K562 (cell line): Measurements from ENCODE around the gene TBC1D9. TPM values are rescaled to one million over a fixed set of nuclear protein-coding genes. Genes with fewer than 3 reads are reported as not detected.

ENCODE experiments used
- ATAC-seq: fragments of 200-7000 bp; cut with Tn5 transposase; 3 replicates; pipeline ENCODE4 v1.9.1; 2020; ENCODE audit warnings: moderate library complexity
- BruUV-seq: library from RNA; stranded (reverse); fragments of 400-500 nt; replicated peaks from 2 replicates; lab custom pipeline; 2021; lab: Mats Ljungman, UMichigan
- CTCF ChIA-PET: fragments of 300-600 bp; formaldehyde crosslinking; extraction: SDS; loops from one replicate; lab custom pipeline; 2021; ENCODE audit warnings: low intra/inter-chr PET ratio; lab: Yijun Ruan, JAX
- POLR2A ChIA-PET: fragments of 300-600, 350-650 bp; sonication (Branson Sonifier 250); formaldehyde crosslinking; extraction: SDS; loops from one replicate; lab custom pipeline; 2021; ENCODE audit warnings: antibody characterized with exemption, inconsistent platforms; lab: Yijun Ruan, JAX
- DNase-seq, 4 experiments: peaks; one replicate each; pipeline versions ENCODE4 v3.0.0 to v3.0.0-alpha.2; 2011 to 2018; ENCODE audit warnings: low spot score in 3 of 4, mixed read lengths in 3 of 4; ENCODE audit errors: extremely low read depth in 1 of 4
- FAIRE-seq: peaks from 2 replicates; lab custom pipeline; 2011; peaks lifted over from hg19 to GRCh38; lab: Jason Lieb, UNC
- H2AFZ ChIP-seq: 2 replicates; pipeline ENCODE4 v1.6.0; 2011; ENCODE audit warnings: low read depth, low read length, control low read depth, inconsistent platforms
- H3K27ac ChIP-seq: fragments of 200-600 bp; 3 replicates; pipeline ENCODE4 v1.8.0; 2011; ENCODE audit warnings: low read depth, mild to moderate bottlenecking, control low read depth, inconsistent platforms, low read length, moderate library complexity, mixed read lengths; ENCODE audit errors: extremely low read depth
- H3K27me3 ChIP-seq, 2 experiments: fragments of 300-600 bp in 1 of 2; 2 replicates in 1 of 2; 3 replicates in 1 of 2; pipeline versions ENCODE4 v1.6.0 to v1.8.0; 2011; ENCODE audit warnings: inconsistent platforms in 2 of 2, low read length in 2 of 2, mild to moderate bottlenecking in 1 of 2, mixed read lengths in 1 of 2, moderate library complexity in 1 of 2; ENCODE audit not compliant: control insufficient read depth in 2 of 2, insufficient read depth in 2 of 2
- H3K36me3 ChIP-seq: fragments of 300-600 bp; 3 replicates; pipeline ENCODE4 v1.8.0; 2011; ENCODE audit warnings: mild to moderate bottlenecking, low read length, inconsistent platforms; ENCODE audit not compliant: control insufficient read depth, insufficient read depth
- H3K4me1 ChIP-seq, 2 experiments: fragments of 200-600 bp in 1 of 2; replicated peaks in 1 of 2; 2 replicates in 1 of 2; 3 replicates in 1 of 2; pipeline versions ENCODE4 v1.5.1 to v1.8.0; 2011; ENCODE audit warnings: inconsistent platforms in 2 of 2, low read length in 2 of 2, mild to moderate bottlenecking in 1 of 2, mixed read lengths in 1 of 2, moderate library complexity in 1 of 2; ENCODE audit not compliant: control insufficient read depth in 2 of 2, insufficient read depth in 2 of 2
- H3K4me2 ChIP-seq: 2 replicates; pipeline ENCODE4 v1.6.1; 2011; ENCODE audit warnings: low read length, control low read depth, inconsistent platforms, mixed read lengths; ENCODE audit not compliant: insufficient read depth
- H3K4me3 ChIP-seq: fragments of 200-600 bp; sonication (generic), shearing (Covaris generic); 2 replicates; pipeline ENCODE4 v1.5.1; 2016; ENCODE audit warnings: control low read depth, inconsistent platforms
- H3K79me2 ChIP-seq: fragments of 200-600 bp; 3 replicates; pipeline ENCODE4 v1.8.0; 2011; ENCODE audit warnings: low read length, inconsistent platforms; ENCODE audit not compliant: control insufficient read depth, insufficient read depth
- H3K9ac ChIP-seq, 2 experiments: 2 replicates each; pipeline versions ENCODE4 v1.6.0 to v1.6.1; 2011; ENCODE audit warnings: low read depth in 2 of 2, low read length in 2 of 2, control low read depth in 1 of 2, inconsistent platforms in 1 of 2, mild to moderate bottlenecking in 1 of 2, mixed read lengths in 1 of 2; ENCODE audit not compliant: insufficient read depth in 1 of 2
- H3K9me1 ChIP-seq: one replicate; pipeline ENCODE4 v1.6.0; 2011; ENCODE audit warnings: inconsistent platforms, mild to moderate bottlenecking, low read length, moderate library complexity; ENCODE audit not compliant: control insufficient read depth, insufficient read depth
- H3K9me3 ChIP-seq: replicated peaks from 2 replicates; pipeline ENCODE4 v1.5.1; 2011; ENCODE audit warnings: low read depth, low read length, inconsistent platforms; ENCODE audit not compliant: control insufficient read depth, insufficient read depth
- H4K20me1 ChIP-seq: replicated peaks from 2 replicates; pipeline ENCODE4 v1.6.1; 2011; ENCODE audit warnings: low read length, inconsistent platforms, mixed read lengths; ENCODE audit not compliant: control insufficient read depth, insufficient read depth
- CBFB ChIP-seq: sonication (generic); formaldehyde crosslinking; IDR thresholded peaks from 2 replicates; pipeline ENCODE4 v1.4.0; 2020; ENCODE audit warnings: mild to moderate bottlenecking, missing genetic modification reagents
- JUND ChIP-seq, 2 experiments: IDR thresholded peaks; 2 replicates in 1 of 2; 3 replicates in 1 of 2; pipeline ENCODE4 v1.6.1; 2011; ENCODE audit warnings: borderline replicate concordance in 2 of 2, low read depth in 2 of 2, low read length in 2 of 2, improper control_type of control experiment in 1 of 2, missing biosample characterization in 1 of 2, missing genetic modification characterization in 1 of 2, missing genetic modification reagents in 1 of 2
- ZNF24 ChIP-seq: fragments of 450-650 bp; IDR thresholded peaks from 2 replicates; pipeline ENCODE4 v1.6.1; 2016
- WGBS: fragments of 100-300 bp; shearing (Covaris generic); methylation state at CpG from one replicate; pipeline ENCODE4 v1.1.6; 2016; ENCODE audit warnings: low coverage, mixed read lengths; ENCODE audit not compliant: insufficient coverage; ENCODE audit errors: missing lambda C conversion rate; 5-methylcytosine and 5-hydroxymethylcytosine counted together
- in situ Hi-C: fragments of 300-500 bp; cut with MboI; formaldehyde crosslinking; loops from 4 replicates; pipeline ENCODE4 v1.15.0; 2018; ENCODE audit warnings: inconsistent platforms, mixed read lengths
- intact Hi-C: fragments of 100-400 bp; cut with micrococcal nuclease; formaldehyde crosslinking; loops from 2 replicates; pipeline ENCODE4 v1.14.2; 2022
- polyA plus RNA-seq, 8 experiments: library from polyadenylated mRNA; depleted of rRNA in 4 of 8; stranded (reverse) in 5 of 8; unstranded in 3 of 8; fragments of >200 nt; fragmentation: Nextera tagmentation in 2 of 8; fragmentation: Illumina TruSeq in 1 of 8; extraction: Ambion mirVana in 2 of 8; extraction: Trizol in 1 of 8; gene quantifications; 2 replicates each; pipeline versions ENCODE4 v1.2.1 to v1.2.3, GENCODE V29; 2011 to 2014; ENCODE audit warnings: inconsistent platforms in 1 of 8, missing spikeins in 1 of 8
- total RNA-seq, 7 experiments: library from RNA; depleted of rRNA in 6 of 7; stranded (reverse); fragments of >200 nt in 6 of 7; fragmentation: Illumina TruSeq in 2 of 7; extraction: Trizol in 2 of 7; gene quantifications; 2 replicates each; pipeline versions ENCODE4 v1.2.1 to v1.2.3, GENCODE V29; 2011 to 2021; ENCODE audit warnings: low replicate concordance in 1 of 7
- TF ChIP-seq, protein P1 (sequence below): fragments of 200-400 bp; formaldehyde crosslinking; IDR thresholded peaks from 2 replicates; pipeline ENCODE4 v1.6.1; 2017; ENCODE audit warnings: mild to moderate bottlenecking, low read depth, low read length, moderate library complexity
- TF ChIP-seq, protein P2 (sequence below): sonication (generic); formaldehyde crosslinking; IDR thresholded peaks from 2 replicates; pipeline ENCODE4 v1.9.0; 2022; ENCODE audit warnings: mild to moderate bottlenecking, missing genetic modification reagents

TBC1D9 gene
- total and polyA plus RNA-seq, 9 of the 15 experiments (the other 6 are each of a cell fraction or from before 2014, with no cell fraction given), result 0.13 TPM; not detected in 8

DNA sequence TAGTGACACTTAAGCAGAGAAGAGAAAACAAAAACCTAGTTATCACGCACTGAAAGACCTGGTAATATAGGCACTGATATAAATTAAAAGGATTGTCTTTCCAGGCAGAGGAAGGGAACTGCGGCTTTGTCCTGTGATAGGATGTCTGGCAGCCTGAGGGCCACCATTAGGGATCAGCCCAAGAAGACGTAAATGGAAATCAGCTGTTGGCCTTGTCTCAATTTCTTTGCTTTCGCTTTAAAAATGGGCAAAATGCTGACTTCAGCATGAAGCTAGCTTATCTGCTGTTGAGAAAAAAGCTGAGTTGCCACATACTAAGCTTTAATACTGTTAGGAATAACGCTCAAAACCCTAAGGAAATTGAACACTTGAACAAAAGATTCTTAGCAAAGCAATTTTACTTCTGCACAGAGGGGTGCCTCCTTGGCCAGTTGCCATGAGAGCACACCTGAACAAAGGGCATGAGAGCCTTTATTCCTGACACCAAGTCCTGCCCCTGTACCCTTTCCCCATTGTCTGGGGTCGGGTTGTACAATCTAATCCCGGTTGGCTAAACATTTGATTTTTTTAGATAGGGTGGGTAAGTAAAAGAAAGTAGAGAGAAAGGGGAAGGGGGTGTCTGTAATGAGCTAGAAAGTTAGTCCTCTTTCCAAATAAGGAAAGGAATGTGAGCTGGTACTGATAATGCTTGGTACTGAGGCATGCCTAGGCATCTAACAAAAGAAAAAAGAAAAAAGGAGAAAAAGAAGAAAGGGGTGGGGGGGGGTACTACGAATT is 102.3 kb downstream of the TBC1D9 start (continued):
- TF ChIP-seq, protein P1, sequence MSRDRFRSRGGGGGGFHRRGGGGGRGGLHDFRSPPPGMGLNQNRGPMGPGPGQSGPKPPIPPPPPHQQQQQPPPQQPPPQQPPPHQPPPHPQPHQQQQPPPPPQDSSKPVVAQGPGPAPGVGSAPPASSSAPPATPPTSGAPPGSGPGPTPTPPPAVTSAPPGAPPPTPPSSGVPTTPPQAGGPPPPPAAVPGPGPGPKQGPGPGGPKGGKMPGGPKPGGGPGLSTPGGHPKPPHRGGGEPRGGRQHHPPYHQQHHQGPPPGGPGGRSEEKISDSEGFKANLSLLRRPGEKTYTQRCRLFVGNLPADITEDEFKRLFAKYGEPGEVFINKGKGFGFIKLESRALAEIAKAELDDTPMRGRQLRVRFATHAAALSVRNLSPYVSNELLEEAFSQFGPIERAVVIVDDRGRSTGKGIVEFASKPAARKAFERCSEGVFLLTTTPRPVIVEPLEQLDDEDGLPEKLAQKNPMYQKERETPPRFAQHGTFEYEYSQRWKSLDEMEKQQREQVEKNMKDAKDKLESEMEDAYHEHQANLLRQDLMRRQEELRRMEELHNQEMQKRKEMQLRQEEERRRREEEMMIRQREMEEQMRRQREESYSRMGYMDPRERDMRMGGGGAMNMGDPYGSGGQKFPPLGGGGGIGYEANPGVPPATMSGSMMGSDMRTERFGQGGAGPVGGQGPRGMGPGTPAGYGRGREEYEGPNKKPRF, result no peak
- TF ChIP-seq ZNF24, result no peak
- no peak for TF ChIP-seq CBFB (CRISPR knock-in tag)
- TF ChIP-seq, all 486 proteins: peak for 5

GRCh38 chr4:140652601-140653000 is 103.6 kb downstream of the TBC1D9 start:
- Histone ChIP-seq H3K27ac (no peak overlapping the region), H4K20me1 (no peaks in the 10 kb centered on the region), H3K27me3 (no peaks in the 10 kb centered on the region), H3K9ac (no peak overlapping the region), H3K79me2 (no peaks in the 10 kb centered on the region), H3K4me1 (no peaks in the 10 kb centered on the region), H3K36me3 (no peaks in the 10 kb centered on the region), H3K4me3 (no peak overlapping the region), H3K9me3 (no peaks in the 10 kb centered on the region), H3K4me2 (no peak overlapping the region), H3K9me1 (no peaks in the 10 kb centered on the region), H2AFZ (no peak overlapping the region)
- FAIRE-seq, result no peak
- ChIA-PET POLR2A (interaction anchor here (0.6 to 1.1 kb wide), 2 partner anchors 9 to 251 kb away, joined by 3 read pairs; no protein-coding TSS in a partner anchor), CTCF (no interaction called here)
- intact Hi-C loops, result no loop called here
- TF ChIP-seq JUND (IDR thresholded peaks at IDR 0.05; ENCODE audit: borderline replicate concordance, low read depth, low read length) (no peak), JUND (tag; IDR thresholded peaks at IDR 0.05; ENCODE audit: borderline replicate concordance, low read depth, low read length) (no peak)
- TF ChIP-seq, protein P2, sequence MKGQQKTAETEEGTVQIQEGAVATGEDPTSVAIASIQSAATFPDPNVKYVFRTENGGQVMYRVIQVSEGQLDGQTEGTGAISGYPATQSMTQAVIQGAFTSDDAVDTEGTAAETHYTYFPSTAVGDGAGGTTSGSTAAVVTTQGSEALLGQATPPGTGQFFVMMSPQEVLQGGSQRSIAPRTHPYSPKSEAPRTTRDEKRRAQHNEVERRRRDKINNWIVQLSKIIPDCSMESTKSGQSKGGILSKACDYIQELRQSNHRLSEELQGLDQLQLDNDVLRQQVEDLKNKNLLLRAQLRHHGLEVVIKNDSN, result no peak
- whole genome bisulfite sequencing, result 0% methylated on average over 2 of the region's 2 CpGs
- no peak for ATAC-seq
- BruUV-seq, result no TSS peak
- in situ Hi-C loops, result no loop called here
- DNase-seq, result no peak
